HuH-7 (cell line): Measurements from ENCODE around the gene TRIP10.
A peak's percentile ranks its signal among the peaks of the same experiment; 100 is the strongest.

Experiments used
- DNase-seq: peaks from one replicate; pipeline ENCODE4 v3.0.0; 2011; ENCODE audit warnings: low spot score

The TRIP10 gene

DNA sequence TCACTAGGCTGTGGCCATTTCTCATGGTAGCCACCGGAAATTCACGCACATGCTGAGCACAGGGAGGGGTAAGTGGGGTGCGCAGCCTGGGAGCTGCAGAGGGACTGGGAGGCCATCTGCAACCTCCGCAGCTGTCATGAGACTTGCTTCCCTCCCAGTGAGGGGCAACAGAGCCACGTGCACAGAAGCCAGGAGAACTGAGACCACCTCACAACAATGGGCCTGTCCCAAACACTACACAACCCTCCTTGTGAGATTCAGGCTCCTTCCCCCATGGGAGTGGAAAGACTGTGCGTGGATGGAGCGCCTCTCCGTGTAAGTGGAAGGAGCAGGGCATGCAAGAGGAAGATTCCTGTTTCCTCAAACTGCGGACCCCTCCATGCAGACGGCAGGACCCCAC, 27.9 kb upstream of the TRIP10 start:
- no peak for DNase-seq

DNA sequence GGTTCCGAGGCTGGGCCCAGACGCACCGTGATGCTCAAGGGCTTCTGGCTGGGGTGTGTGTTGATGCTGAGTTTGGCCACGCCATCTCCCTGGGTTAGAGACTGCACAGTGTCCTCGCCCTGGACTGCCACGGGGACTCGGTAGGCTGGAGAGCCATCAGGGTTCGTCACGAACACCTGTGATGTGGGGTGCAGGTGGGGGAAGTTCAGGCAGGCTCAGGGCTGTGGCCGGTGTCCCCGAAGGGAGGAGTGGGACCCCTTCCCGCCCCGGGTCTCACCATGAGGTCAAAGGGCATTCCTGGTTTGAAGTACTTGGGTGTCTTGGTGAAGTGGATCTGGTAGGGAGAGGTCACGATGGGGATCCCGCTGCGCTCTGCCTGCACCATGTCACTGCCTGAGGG, 27.2 kb upstream of the TRIP10 start:
- no peak for DNase-seq

DNA sequence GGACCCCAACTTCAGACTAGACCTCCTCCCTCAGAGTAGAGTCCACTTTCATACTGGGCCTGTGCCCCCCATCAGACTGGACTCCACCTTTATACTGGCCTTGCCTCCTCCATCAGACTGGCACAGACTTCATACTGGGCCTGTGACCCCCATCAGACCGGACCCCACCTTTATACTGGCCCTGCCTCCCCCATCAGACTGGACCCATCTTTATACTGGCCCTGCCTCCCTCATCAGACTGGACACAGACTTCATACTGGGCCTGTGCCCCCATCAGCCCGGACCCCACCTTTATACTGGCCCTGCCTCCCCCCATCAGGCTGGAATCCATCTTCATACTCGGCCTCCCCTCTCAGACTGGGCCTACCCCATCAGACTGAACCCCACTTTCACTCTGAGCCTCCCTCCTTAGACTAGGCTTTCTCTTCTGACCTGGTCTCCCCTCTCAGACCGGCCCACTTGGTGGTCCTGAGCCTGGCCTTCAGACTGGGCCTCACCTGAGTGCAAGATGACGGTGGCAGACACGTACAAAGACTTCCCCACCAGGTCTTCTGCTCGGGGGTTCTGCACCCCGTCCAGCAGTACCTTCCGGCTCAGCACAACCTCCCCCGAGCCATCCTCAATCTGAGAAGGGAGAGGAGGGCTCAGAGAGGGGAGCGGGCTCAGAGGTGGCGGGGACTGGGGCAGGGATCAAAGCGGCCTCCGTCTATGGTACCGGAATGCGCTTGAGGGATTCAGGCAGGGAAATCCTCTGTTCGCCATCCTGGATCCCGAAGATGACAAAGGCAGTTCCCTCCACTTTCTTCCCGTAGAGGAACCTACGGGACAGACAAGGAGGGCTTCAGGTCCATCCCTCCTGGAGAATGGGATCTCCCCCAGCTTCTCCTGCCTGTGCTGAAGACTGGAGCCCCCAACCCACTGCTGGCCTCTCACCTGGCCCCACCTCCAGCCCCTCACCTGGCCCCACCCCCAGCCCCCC, 26.5 kb upstream of the TRIP10 start:
- DNase-seq: no peak

DNA sequence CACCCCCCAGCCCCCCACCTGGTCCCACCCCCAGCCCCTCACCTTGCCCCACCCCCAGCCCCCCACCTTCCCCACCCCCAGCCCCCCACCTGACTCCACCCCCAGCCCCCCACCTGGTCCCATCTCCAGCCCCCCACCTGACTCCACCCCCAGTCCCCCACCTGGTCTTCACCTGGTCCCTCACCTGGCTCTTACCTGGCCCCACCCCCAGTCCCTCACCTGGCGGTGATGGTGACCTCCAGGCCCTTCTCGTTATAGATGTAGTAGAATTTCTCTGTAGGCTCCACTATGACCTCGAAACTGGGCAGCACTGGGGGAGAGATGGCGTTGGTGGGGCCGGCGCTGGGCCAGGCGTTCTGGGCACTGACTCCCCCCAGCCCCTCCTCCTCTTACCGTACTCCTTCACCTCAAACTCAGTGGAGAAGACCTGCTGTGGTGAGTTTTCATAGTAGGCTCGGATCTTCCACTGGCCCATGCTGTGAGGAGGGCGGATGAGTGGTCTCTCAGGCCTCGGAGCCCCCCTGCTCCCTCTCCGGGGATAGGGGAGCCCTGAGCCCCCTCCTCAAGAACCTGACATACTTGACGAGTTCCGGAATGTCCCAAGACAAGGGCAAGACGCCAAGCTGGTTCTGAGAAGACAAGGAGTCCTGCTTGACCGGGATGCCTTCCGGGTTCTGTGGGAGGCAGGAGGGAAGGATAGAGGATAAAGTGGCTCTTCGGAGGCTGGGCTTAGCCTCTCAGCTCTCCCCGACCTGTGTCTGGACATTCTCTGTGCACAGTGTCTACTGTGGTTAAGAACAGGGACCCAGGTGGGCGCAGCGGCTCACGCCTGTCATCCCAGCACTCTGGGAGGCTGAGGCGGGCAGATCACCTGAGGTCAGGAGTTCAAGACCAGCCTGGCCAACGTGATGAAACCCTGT, 25.4 kb upstream of the TRIP10 start:
- DNase-seq: no peak

DNA sequence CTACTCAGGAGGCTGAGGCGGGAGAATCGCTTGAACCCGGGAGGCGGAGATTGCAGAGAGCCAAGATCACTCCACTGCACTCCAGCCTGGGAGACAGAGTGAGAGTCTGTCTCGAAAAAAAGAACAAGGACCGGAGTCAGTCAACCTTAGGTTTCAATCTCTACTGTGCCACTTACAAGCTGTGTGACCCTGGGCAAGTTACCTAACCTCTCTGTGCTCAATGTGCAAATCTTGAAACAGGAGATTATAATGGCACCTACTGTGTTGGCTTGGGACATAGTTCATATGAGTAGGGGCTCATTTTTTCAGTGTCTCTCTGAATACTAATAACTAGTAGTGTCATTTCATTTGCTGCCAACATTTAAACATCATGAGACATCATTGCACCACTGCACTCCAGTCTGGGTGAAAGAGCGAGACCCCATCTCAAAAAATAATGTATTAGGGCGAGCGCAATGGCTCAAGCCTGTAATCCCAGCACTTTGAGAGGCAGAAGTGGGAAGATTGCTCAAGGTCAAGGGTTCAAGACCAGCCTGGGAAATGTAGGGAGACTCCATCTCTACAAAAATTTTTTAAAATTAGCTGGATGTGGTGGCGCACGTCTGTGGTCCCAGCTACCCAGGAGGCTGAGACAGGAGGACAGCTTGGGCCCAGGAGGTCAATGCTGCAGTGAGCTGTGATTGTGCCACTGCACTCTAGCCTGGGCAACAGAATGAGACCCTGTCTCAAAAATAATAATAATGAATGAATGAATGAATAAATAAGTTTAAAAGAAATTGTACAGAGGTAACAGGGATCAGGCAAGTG, 24.5 kb upstream of the TRIP10 start:
- no peak for DNase-seq

DNA sequence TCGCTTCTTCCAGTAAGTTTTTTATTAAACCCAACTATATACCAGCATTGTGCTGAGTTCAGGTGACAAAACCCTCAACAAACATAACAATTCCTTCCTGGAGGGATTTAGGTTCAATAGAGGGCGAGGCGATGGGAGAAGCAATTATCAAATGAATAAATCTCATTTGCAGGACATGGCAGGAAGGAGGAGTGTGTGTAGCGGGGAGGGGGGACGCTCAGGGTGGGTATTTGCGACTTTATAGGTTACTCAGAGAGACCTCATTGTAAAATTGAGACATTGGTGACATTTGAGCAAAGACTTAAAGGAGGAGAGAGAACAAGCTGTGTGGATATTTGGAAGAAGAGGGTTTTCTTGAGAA, 22.9 kb upstream of the TRIP10 start:
- no peak for DNase-seq

DNA sequence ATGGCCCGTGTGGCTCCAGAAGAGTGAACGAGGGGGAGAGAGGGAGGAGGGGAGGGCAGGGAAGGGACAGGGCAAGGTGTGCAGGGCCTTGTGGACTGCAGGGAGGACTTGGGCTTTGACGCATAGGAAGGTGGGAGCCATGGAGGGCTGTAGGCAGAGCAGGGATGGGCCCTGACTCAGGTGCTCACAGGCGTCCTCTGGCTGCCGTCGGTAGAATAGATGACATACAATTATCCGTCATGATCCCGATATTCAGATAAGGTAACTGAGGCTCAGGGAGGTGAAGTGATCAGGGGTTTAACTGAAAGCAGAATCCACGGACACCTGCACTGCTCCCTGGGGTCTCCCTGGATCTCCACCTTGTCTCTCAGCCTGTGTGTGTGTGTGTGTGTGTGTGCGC, 22.4 kb upstream of the TRIP10 start:
- no peak for DNase-seq

DNA sequence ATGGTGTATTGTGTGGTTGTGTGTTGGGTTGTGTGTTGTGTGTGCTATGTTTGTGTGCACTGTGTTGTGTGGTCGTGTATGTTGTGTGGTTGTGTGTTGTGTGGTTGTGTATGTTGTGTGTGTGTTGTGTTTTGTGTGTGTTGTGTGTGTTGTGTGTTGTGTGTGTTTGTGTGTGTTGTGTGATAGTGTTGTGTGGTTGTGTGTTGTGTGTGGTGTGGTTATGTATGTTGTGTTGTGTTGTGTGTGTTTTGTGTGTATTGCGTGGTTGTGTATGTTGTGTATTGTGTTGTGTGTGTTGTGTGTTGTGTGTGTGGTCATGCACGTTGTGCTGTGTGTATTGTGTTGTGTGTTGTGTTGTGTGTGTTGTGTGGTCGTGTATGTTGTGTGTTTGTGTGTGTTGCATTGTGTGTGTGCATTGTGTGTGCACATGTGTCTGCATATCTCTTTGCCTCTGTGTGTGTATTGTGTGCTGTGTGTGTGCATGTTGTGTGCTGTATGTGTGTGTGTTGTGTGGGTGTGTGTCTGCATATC, 22.0 kb upstream of the TRIP10 start:
- no peak for DNase-seq

DNA sequence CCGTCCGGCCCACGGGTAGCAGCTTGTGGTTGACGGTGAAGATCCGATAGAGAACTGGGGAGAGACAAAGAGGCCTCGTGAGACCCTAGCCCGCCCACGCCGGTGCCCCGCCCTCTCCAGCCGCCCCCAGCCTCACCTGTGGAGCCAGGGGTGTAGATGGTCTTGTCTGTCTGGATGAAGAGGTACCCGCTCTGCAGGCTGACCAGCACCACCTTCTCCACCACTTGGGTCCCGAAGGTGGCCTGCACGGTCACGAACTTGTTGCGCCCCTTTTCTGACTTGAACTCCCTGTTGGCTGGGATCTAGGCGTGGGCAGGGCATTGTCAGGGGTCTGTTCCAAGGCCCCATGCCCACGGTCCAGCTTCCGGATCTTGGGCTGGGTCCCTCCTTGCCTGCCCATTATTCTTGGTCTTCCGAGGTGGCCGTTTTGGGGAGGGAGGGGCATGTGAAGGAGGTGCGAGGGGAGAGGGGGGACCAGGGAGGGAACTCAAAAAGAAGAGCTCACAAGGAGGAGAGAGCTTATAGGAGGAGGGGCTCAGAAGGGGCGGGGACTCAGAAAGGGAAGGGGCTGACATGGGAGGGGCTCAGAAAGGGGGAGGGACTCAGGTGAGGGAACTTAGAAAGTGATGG, 21.3 kb upstream of the TRIP10 start:
- DNase-seq: no peak

DNA sequence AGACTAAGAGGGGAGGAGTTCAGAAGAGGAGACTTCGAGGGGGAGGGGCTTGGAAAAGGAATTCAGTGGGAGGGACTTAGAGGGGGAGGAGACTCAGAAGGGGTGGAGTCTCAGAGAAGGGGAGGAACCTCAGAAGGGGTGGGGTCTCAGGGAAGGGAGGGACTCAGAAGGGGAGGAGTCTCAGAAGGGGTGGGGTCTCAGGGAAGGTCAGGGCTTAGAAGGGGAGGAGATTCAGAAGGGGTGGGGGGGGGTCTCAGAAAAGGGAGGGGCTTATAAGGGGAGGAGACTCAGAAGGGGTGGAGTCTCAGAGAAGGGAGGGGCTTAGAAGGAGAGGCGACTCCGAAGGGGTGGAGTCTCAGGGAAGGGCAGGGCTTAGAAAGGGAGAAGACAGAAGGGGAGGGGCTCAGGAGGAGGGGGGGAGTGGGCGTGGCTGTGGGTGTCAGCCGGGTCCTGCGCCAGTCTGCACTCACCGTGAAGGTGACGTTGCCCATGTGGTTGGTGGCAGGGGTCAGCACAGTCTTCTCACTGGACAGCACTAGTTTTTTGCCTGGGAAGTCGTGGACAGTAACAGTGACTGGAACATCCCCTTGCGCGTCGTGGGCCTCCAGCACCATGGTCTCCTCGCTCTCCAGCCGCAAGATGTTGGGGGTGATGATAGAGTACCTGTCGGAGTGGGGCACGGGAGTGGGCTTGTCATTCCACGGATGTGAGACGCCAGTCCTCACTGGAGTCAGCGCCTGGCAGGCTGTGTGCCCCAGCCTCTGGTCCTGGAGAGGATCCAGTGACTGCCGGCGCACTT, 20.5 kb upstream of the TRIP10 start:
- peak; percentile 60 for DNase-seq

DNA sequence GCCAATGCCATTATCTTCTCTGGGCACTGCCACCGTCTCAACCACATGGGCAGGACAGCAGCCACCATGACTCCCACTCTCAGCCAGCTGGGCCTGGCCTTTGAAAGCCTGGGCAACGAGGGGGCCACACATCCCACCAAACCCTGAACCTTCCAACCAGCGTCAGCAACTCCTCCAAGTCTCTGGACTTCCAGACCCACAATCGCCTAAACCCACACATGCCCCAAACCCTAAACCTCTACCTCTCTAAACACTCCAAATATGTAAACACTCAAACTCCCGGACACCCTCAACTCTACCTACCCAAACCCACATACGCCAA, 20.0 kb upstream of the TRIP10 start:
- DNase-seq: no peak

DNA sequence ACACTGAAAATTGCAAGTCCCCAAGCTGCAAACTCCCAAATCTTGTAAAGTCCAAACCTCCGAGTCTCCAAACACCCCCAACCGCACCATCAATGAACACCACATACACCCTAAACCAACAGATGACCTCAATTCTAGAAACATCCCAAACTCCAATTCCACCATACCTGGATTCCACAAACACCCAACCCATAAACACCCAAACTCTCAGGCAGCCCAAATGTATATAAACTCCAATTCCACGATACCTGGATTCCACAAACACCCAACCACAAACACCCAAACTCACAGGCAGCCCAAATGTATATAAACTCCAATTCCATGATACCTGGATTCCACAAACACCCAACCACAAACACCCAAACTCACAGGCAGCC, 19.5 kb upstream of the TRIP10 start:
- no peak for DNase-seq

DNA sequence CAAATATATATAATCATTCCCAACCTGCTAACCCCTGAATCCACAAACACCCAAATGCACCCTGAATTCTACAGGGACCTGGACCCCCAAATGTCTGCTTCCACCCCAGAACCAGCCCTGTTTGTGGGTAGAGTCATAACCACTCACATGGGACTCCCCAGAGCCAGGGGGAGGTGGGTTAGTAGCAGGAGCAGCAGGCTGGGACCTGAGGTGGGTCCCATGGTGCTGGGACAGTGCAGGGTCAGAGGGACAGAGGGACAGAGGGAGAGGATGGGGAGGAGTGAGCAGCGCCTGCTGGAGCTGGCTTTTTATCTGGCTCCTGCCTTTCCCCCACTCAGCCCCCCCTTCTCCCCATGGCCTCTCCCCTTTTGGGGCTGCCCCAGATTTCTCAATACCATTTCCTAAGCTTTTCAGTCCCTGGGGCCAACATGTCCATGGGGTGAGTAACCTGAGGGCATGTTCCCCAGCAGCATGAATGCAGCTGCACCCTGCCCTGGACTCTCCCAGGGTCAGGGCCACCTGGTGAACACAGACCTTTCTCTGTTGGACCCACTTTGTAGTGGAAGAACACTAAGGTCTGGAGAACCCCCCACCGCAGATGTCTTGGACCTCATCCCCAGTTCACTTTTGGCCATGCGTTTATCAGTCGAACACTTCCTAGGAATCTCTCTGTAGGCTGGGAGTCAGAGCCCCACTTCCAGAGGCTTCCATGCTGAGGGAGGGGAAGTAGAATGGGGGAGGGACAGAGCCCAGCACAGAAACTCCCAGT, 18.9 kb upstream of the TRIP10 start, which contains the start of gene C3:
C3 (minus strand) TSS at position 282 of the 769 bp plus-strand sequence; CDS start at position 221, 61 bp downstream.
- peak; percentile 56 for DNase-seq

DNA sequence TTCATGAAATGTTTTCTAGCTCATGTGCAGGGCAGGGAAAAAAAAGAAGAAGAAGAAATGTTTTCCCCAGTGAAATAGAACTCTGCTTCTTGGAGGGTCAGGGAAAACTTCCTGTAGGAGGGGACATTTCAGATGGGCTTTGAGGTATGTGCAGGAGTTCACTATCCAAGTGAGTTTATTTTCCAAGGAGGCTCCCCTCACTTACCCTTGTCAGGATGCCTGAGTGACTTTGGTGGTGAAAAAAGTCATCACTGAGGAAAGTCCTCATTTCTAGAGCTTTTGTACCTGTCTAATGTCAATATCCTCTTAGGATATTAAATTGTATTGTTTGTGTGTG, 18.4 kb upstream of the TRIP10 start:
- no peak for DNase-seq

DNA sequence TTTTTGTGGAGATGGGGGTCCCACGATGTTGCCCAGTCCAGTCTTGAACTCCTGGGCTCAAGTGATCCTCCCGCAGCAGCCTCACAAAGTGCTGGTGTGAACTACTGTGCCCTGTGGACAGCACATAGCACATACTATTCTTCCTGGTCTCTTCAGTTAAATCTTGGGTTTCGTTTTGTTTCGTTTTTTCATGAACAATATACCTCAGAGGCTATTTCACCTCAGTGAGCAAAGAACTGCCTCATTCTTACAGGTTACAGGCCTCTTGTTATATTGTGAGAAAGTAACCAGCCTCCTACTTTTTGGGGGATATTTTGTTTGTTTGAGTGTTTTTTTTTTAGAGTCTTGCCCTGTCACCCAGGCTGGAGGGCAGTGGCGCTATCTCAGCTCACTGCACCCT, 17.7 kb upstream of the TRIP10 start:
- no peak for DNase-seq

DNA sequence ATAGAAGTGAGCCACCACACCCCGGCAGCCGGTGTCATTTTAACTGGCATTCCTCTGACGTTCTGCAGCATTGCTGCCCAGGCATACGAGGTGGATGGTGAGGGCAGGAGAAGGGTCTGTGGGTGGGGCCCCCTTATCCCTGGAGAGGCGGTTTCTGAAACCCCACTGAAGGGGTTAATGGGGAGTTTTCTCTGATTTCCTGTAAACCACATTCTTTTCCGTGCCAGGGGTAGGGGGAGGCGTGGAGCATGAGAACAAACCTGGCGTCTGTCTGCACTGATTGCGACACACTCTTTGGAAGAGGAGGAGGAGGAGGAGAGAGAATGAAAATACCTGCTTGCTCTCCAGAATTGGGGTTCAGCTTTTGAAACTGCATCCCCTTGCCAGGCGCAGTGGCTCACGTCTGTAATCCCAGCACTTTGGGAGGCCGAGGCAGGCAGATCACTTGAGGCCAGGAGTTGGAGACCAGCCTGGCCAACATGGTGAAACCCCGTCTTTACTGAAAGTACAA, 16.3 kb upstream of the TRIP10 start:
- peak; percentile 44 for DNase-seq

DNA sequence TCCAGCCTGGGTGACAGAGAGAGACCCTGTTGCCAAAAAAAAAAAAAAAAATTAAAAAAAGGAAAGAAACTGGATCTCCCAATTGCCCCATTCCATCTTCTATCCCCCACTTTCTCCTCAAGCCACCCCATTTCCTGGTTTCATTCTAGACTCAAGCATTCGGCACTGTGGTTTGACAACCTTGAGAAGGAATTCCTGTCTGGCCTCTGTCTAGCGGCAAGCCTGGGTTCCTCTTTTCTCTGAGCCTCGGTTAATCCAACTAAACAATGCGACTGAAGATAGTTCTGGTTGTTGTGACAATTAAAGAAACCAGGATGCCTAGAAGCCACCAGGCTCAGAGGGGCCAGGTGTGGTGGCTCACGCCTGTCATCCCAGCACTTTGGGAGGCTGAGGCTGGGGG, 15.7 kb upstream of the TRIP10 start:
- DNase-seq: no peak

DNA sequence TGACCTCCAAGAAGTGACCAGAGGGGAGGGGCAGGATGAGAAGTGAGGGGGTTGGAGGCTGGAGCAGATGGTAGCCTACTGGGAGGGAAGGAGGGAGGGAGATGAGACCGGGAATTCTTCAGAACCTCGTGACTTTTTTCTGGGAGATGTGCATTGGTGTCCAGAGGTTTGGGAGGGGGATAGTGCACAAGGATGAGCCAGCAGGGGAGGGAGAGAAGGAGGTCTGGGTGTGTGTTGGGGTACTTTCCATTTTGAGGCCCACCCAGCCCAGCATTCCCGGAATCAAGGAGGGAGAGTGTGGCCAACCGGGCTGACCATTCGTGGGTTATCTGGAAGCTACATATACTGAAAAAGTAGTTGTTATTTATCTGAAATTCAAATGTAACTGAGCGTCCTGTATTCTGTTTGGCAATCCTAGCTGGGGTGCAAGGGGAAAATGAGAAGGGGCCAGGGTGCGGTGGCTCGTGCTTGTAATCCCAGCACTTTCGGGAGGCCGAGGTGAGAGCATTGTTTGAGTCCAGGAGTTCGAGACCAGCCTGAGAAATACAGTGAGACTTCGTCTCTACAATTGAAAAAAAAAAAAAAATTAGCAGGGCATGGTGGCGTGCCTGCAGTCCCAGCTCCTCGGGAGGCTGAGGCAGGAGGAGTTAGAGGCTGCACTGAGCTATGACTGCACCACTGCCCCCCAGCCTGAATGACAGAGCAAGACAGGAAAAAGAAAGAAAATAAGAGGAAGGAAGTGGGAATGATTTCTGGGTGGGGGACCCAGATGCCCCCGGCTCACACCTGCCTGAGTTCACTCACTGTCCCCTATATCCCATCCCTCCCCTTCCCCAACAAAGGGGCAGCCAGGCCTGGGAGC, 14.6 kb upstream of the TRIP10 start:
- DNase-seq: no peak
